Sigmoid colon (tissue), 7 donors: ENCODE measurements around the gene KAZN. TPM values are rescaled to one million over a fixed set of nuclear protein-coding genes. Genes with fewer than 3 reads are reported as not detected.

ENCODE experiments used
- DNase-seq: peaks from one replicate; pipeline ENCODE4 v3.0.0-alpha.2; 2019
- H3K27ac ChIP-seq, 4 donors: fragments of 200-600 bp; sonication (generic); one replicate each; pipeline ENCODE4 v1.5.1; 2016 to 2019; ENCODE audit warnings: mild to moderate bottlenecking in 1 of 4
- H3K27me3 ChIP-seq, 3 donors: fragments of 200-600 bp; sonication (generic); one replicate each; pipeline ENCODE4 v1.5.1; 2019; ENCODE audit warnings: mild to moderate bottlenecking in 1 of 3
- H3K36me3 ChIP-seq, 4 donors: fragments of 200-600 bp; sonication (generic); one replicate each; pipeline ENCODE4 v1.5.1; 2016 to 2019
- H3K4me1 ChIP-seq, 4 donors: fragments of 200-600 bp; sonication (generic); one replicate each; pipeline ENCODE4 v1.5.1; 2017 to 2019
- H3K4me3 ChIP-seq, 4 donors: fragments of 200-600 bp; sonication (generic); one replicate each; pipeline ENCODE4 v1.5.1; 2017 to 2019; ENCODE audit warnings: mild to moderate bottlenecking in 2 of 4, moderate library complexity in 1 of 4
- H3K9me3 ChIP-seq, 4 donors: fragments of 200-600 bp in 3 of 4; sonication (generic) in 3 of 4; one replicate each; pipeline versions ENCODE4 v1.5.1 to v1.6.1; 2013 to 2019
- CTCF ChIP-seq, 4 experiments: fragments of 450-650 bp in 3 of 4; fragments of 200-600 bp in 1 of 4; IDR thresholded peaks; one replicate each; pipeline ENCODE4 v1.5.1; 2016 to 2019; ENCODE audit warnings: antibody characterized with exemption in 4 of 4, mild to moderate bottlenecking in 3 of 4, moderate library complexity in 2 of 4
- EP300 ChIP-seq, 4 donors: sonication (generic); formaldehyde crosslinking; IDR thresholded peaks; one replicate each; pipeline ENCODE4 v1.6.1; 2017; ENCODE audit warnings: antibody characterized with exemption in 4 of 4
- POLR2A ChIP-seq, 2 donors: fragments of 450-650 bp; IDR thresholded peaks; one replicate each; pipeline ENCODE4 v1.6.1; 2016; ENCODE audit warnings: antibody characterized with exemption in 2 of 2, mild to moderate bottlenecking in 2 of 2, moderate library complexity in 2 of 2
- POLR2AphosphoS5 ChIP-seq, 4 donors: sonication (generic); formaldehyde crosslinking; IDR thresholded peaks; one replicate each; pipeline ENCODE4 v1.6.1; 2017; ENCODE audit warnings: antibody characterized with exemption in 4 of 4
- WGBS, 2 donors: extraction: QIAGEN DNeasy Blood & Tissue Kit; methylation state at CpG; one replicate each; pipeline ENCODE4 v1.1.7; 2013; 5-methylcytosine and 5-hydroxymethylcytosine counted together
- intact Hi-C: fragments of 100-400 bp; cut with DNase I; formaldehyde crosslinking; loops from one replicate; pipeline ENCODE4 v1.15.1; 2023
- polyA plus RNA-seq, 3 donors: library from polyadenylated mRNA; stranded (reverse); fragments of 200-250 nt; gene quantifications; one replicate each; pipeline ENCODE4 v1.2.3, GENCODE V29; 2013
- total RNA-seq, 4 donors: library from RNA; depleted of rRNA; stranded (reverse); fragments of >200 nt; gene quantifications; one replicate each; pipeline ENCODE4 v1.1.0, GENCODE V29; 2016
- donor health status: healthy with polysubstance abuse.
- donor health status: Bipolar disorder and iron deficiency.
- donor health status: healthy.

Gene KAZN
- total and polyA plus RNA-seq, 7 donors, result 2.5 to 11.4 (median 5.6) TPM

DNA sequence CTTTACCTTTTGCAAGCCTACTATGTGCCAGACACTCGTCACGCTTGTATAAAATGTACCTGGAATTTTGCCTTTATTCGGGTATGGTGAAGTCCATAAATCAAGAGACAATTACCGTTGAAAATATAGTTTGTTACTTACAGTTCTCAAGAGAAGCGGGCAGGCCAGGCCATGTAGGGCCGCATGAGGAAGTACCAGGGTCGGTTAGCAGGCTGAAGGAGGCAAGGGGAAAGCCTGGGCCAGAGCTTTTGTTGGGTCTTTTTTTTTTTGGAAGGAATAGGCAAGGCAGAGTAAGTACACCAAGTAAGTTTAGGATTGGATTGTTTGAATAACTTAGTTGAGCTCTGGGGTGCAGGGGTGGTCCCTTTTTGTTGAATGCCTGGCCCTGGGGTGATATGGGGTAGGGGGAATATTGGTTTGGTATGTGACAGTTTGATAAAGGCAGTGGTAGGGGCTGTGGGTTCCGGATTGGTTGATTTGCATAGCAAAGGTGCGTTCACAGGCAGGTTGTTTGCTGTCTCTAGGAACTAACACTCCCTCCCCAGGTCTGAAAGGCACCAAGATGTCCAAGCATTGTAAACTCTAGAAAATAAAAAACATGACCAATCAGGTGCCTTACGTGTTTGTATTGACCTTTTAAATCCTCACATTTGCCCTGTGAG is 80.7 kb downstream of the KAZN start:
- Histone ChIP-seq H3K36me3 (no peaks in the 10 kb centered on the region), H3K9me3 (peaks cover 0 to 7% (median 3%) of the 10 kb centered on the region in 4 donors), H3K4me3 (no peak overlapping the region), H3K27me3 (no peaks in the 10 kb centered on the region), H3K4me1 (no peaks in the 10 kb centered on the region), H3K27ac (no peak overlapping the region)
- DNase-seq, result no peak
- intact Hi-C loops, result no loop called here
- no peak for TF ChIP-seq POLR2AphosphoS5 (IDR thresholded peaks at IDR 0.05)
- no peak for TF ChIP-seq CTCF (IDR thresholded peaks at IDR 0.05)
- no peak for TF ChIP-seq POLR2A (IDR thresholded peaks at IDR 0.05)
- no peak for TF ChIP-seq EP300 (IDR thresholded peaks at IDR 0.05)
- 80 to 89% methylated on average over 10 of the region's 10 CpGs for WGBS, 2 donors

GRCh38 chr1:14681182-14681581 is 82.7 kb downstream of the KAZN start:
- H3K9me3 ChIP-seq, result peaks cover 0 to 6% (median 3%) of the 10 kb centered on the region in 4 donors
- no peak overlapping the region for H3K27ac ChIP-seq
- no peak for TF ChIP-seq POLR2A (IDR thresholded peaks at IDR 0.05)
- no peak for TF ChIP-seq CTCF (IDR thresholded peaks at IDR 0.05)
- no peak for TF ChIP-seq EP300 (IDR thresholded peaks at IDR 0.05)
- no peak for TF ChIP-seq POLR2AphosphoS5 (IDR thresholded peaks at IDR 0.05)
- intact Hi-C loops, result no loop called here
- no peaks in the 10 kb centered on the region for H3K36me3 ChIP-seq
- peaks cover 0 to 3% (median 0%) of the 10 kb centered on the region in 3 donors for H3K27me3 ChIP-seq
- H3K4me3 ChIP-seq, result no peak overlapping the region
- H3K4me1 ChIP-seq, result no peaks in the 10 kb centered on the region
- DNase-seq, result no peak
- WGBS, 2 donors, result 89 to 91% methylated on average over 3 of the region's 3 CpGs

DNA sequence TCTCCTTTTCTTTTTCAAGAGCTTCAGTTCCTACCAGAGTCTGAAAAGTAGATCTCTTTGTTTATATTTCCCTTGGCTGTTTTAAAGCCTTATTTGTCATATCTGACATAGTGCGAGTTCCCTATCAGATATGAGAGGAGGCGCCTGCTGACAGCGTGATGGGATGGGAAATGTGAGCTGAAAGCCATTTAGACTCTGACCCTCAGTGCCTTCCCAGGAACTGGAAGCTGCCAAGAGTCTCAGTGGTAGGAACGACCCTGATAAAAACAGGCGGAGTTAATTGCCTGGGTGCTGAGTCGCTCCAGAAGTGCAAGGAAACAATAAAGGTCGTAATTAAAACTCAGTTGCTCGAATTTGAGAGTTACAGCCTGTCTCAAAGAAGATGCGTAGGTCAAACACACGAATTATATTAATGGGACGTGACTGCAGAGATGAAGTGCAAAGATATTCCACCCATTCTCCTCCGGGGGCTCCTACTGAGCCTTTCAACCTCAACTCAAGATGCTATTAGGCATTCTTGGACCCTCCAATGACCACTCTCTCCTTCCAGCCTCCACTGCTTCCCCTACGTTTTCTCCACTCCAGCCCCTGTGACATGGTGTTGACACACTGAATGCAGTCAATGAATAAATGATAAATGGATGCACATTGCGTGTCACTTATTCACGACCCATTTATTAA is 84.6 kb downstream of the KAZN start:
- no peaks in the 10 kb centered on the region for H3K9me3 ChIP-seq
- H3K4me1 ChIP-seq, result no peaks in the 10 kb centered on the region
- TF ChIP-seq POLR2A (IDR thresholded peaks at IDR 0.05) (no peak), CTCF (IDR thresholded peaks at IDR 0.05) (no peak), POLR2AphosphoS5 (IDR thresholded peaks at IDR 0.05) (no peak), EP300 (IDR thresholded peaks at IDR 0.05) (no peak)
- H3K36me3 ChIP-seq, result no peaks in the 10 kb centered on the region
- peaks cover 0 to 3% (median 0%) of the 10 kb centered on the region in 3 donors for H3K27me3 ChIP-seq
- no peak overlapping the region for H3K4me3 ChIP-seq
- no peak for DNase-seq
- WGBS, 2 donors, result 37 to 55% methylated on average over 15 of the region's 15 CpGs
- H3K27ac ChIP-seq, result no peak overlapping the region
- intact Hi-C loops, result no loop called here

- no peaks in the 10 kb centered on the region for H3K4me1 ChIP-seq
- TF ChIP-seq POLR2AphosphoS5 (IDR thresholded peaks at IDR 0.05) (no peak), CTCF (IDR thresholded peaks at IDR 0.05) (no peak), EP300 (IDR thresholded peaks at IDR 0.05) (no peak), POLR2A (IDR thresholded peaks at IDR 0.05) (no peak)
- H3K27me3 ChIP-seq, result peaks cover 0 to 3% (median 0%) of the 10 kb centered on the region in 3 donors
- H3K36me3 ChIP-seq, result no peaks in the 10 kb centered on the region
- H3K4me3 ChIP-seq, result no peak overlapping the region
- H3K9me3 ChIP-seq, result no peaks in the 10 kb centered on the region
- no peak for DNase-seq
- intact Hi-C loops, result no loop called here
- H3K27ac ChIP-seq, result no peak overlapping the region
- WGBS, 2 donors, result 90 to 93% methylated on average over 3 of the region's 3 CpGs
These were observed 86.6 kb downstream of the KAZN start for GRCh38 chr1:14685078-14685477.
